Activated naive CD4-positive, alpha-beta T cell treated with anti-CD3 and anti-CD28 coated beads, Interleukin-2, amount 10 ng/mL, durations not matched to agents 7 days and 5 days (primary cell): Measurements from ENCODE around the gene ARHGAP12.

Experiments used
- CTCF ChIA-PET: fragments of 350-600 bp; sonication (Branson Sonifier 250); formaldehyde crosslinking; loops from one replicate; lab custom pipeline; 2021; ENCODE audit warnings: antibody characterized with exemption; lab: Charles Lee
- DNase-seq: peaks from one replicate; pipeline ENCODE4 v3.0.0-alpha.2; 2020
- H3K27ac Mint-ChIP-seq: one replicate; pipeline ENCODE4 v1.8.0; 2021; ENCODE audit warnings: mild to moderate bottlenecking, moderate library complexity, mixed read lengths
- H3K27me3 Mint-ChIP-seq: one replicate; pipeline ENCODE4 v1.8.0; 2021; ENCODE audit warnings: mild to moderate bottlenecking, mixed read lengths
- H3K36me3 Mint-ChIP-seq: one replicate; pipeline ENCODE4 v1.8.0; 2021; ENCODE audit warnings: mixed read lengths
- H3K4me1 Mint-ChIP-seq: one replicate; pipeline ENCODE4 v1.8.0; 2021; ENCODE audit warnings: mixed read lengths
- H3K4me3 Mint-ChIP-seq: one replicate; pipeline ENCODE4 v1.8.0; 2021; ENCODE audit warnings: mild to moderate bottlenecking, moderate library complexity, mixed read lengths
- H3K9me3 Mint-ChIP-seq: one replicate; pipeline ENCODE4 v1.8.0; 2021; ENCODE audit warnings: mixed read lengths

The ARHGAP12 gene

DNA sequence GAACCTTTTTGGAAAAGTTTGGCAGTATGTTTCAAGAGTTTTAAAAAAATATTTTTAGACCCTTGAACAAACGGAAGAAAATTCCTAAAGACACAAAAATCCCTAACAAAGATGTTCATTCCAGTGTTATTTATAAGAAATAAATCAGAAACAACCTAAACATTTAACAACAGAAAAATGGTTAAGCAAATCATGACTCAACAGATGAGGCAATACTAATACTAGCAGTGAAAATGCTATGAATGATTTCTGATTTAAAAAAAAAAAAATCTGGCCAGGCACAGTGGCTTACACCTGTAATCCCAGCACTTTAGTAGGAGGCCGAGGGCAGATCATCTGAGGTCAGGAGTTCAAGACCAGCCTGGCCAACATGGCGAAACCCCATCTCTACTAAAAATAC lies 61.0 kb downstream of the ARHGAP12 start:
- Mint-ChIP-seq H3K27me3 (no peaks in the 10 kb centered on the region), H3K36me3 (no peaks in the 10 kb centered on the region)

DNA sequence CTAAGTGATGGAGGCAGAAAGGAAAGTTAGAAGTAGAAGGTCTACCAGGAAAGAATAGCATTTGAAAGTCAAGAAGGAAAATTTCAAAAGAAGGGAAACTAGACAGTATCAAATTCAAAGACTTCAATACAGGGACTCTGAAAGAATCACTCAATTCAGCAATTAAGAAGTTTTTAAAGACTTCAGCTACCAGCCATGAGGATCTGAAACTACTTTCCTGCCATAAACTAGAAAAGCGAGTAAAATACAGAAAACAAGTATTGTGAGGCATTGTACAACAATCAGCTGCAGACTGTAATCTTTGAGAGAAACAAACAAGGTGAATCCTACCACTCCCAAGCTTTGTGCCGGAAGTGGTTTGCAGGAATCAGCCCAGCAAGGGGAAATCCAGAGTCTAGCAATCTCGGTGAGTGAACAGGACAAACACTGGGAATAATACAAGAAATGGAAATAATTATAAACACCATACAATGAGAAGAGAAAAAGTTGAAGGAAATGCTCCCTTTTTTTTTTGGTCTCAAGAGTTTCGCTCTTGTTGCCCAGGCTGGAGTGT lies 62.4 kb downstream of the ARHGAP12 start:
- Mint-ChIP-seq H3K4me3 (no peak overlapping the region), H3K4me1 (peaks cover 2% of the 10 kb centered on the region), H3K9me3 (no peaks in the 10 kb centered on the region), H3K36me3 (no peaks in the 10 kb centered on the region), H3K27me3 (no peaks in the 10 kb centered on the region), H3K27ac (no peak overlapping the region)
- DNase-seq, result no peak
- CTCF ChIA-PET, result no interaction called here

More for the DNA sequence above, 61.0 kb downstream of the ARHGAP12 start:
- Mint-ChIP-seq H3K27ac (no peak overlapping the region), H3K9me3 (no peaks in the 10 kb centered on the region), H3K4me1 (peaks cover 2% of the 10 kb centered on the region), H3K4me3 (no peak overlapping the region)
- CTCF ChIA-PET, result no interaction called here
- DNase-seq, result no peak

DNA sequence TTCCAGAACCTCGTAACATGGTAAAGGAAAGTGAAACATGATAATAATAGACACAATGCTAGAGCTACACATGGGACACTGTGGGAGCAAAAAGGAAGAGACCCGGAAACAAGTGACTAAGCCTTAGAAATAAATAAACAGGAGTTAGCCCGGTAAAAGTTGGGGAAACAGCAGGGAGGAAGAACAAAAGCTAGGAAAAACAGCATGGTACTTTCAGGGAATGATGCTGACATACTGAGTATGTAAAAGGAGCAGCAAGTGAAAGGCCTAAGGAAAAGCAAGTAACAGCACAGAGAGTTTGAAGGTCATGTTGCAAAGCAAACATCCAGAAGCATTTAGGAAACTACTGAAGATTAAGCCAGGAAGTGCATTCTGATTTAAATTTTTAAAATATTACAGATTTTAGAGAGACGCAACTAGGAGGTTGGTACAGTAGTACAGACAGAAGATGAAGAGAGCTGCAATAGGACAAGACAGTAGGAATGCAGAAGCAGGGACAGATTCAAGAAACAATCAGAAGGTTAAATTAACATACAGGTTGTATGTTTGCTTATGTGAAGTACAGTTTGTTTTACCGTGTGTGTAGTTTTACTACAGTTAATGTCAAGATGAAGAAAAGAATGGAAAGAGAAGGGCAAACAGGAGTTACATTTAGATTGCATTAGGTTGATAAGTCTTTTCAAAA lies 63.7 kb downstream of the ARHGAP12 start:
- peaks cover 2% of the 10 kb centered on the region for H3K4me1 Mint-ChIP-seq
- H3K36me3 Mint-ChIP-seq, result peaks cover 4% of the 10 kb centered on the region
- no peak overlapping the region for H3K27ac Mint-ChIP-seq
- no peak for DNase-seq
- no peaks in the 10 kb centered on the region for H3K27me3 Mint-ChIP-seq
- no peaks in the 10 kb centered on the region for H3K9me3 Mint-ChIP-seq
- CTCF ChIA-PET, result interaction anchor here (1.2 kb wide), 1 partner anchor 141 kb away, joined by 3 read pairs; no protein-coding TSS in a partner anchor
- H3K4me3 Mint-ChIP-seq, result no peak overlapping the region

DNA sequence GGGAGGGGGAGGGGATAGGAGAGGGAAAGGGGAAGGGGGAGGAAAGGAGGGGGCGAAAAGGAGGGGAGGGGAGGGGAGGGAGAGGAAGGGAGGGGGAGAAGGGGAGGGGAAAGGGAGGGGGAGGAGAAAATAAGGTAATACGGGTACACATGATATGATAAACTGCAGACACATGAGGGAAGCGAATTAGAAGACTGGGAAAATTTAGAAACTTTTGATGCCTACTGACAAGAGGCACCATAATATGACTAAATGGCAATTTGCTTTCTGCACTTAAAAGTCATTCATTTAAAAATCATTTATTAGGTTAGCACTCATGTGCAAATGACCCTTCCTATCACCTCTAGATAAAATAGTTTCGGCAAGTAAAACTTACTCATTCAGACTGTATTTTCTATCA lies 73.6 kb downstream of the ARHGAP12 start:
- H3K9me3 Mint-ChIP-seq, result no peaks in the 10 kb centered on the region
- no peak overlapping the region for H3K4me3 Mint-ChIP-seq
- H3K27ac Mint-ChIP-seq, result no peak overlapping the region
- peaks cover 15% of the 10 kb centered on the region for H3K36me3 Mint-ChIP-seq
- no peak for DNase-seq
- H3K27me3 Mint-ChIP-seq, result no peaks in the 10 kb centered on the region
- CTCF ChIA-PET, result no interaction called here
- peaks cover 7% of the 10 kb centered on the region for H3K4me1 Mint-ChIP-seq

DNA sequence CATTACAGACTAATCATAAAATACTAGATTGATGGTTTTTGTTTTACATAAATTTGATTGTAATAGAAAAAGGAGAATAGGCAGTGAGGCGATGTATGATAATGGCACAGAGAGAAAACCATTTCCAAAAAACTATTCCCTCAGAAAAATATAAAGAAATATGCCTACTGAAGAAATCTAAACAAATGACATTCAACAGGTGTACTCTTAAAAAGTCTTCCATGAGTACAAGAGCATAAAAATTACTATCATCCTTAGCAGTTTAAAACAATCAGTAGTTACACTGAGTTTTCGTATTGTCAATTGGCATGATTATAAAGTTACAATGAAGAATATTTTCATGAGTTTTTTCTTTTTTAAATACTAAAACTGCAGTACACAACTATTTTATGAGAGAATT lies 75.0 kb downstream of the ARHGAP12 start:
- Mint-ChIP-seq H3K36me3 (peaks cover 10% of the 10 kb centered on the region), H3K4me3 (no peak overlapping the region), H3K4me1 (peaks cover 7% of the 10 kb centered on the region), H3K27me3 (no peaks in the 10 kb centered on the region), H3K27ac (no peak overlapping the region), H3K9me3 (no peaks in the 10 kb centered on the region)
- no peak for DNase-seq
- CTCF ChIA-PET, result no interaction called here

DNA sequence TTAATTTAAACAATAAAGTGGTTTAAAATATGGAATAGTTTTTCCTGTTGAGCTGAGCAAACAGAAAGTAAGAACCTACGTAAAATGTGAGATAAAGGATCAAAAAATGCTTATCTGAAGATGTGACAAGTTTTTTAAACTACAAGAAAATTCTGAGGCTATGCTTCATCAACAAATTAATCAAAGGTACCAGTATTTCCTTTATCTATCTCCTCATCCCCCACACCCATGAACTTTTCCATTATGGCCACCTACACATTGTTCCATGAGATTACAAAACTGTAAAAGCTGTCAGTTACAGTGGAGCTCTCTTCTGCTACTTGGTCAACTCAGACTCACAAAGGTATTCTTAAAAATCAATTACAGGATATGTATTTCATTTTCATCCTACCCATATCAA lies 77.4 kb downstream of the ARHGAP12 start:
- H3K4me1 Mint-ChIP-seq, result peaks cover 2% of the 10 kb centered on the region
- DNase-seq, result no peak
- H3K4me3 Mint-ChIP-seq, result no peak overlapping the region
- H3K27ac Mint-ChIP-seq, result no peak overlapping the region
- H3K36me3 Mint-ChIP-seq, result peaks cover 4% of the 10 kb centered on the region
- CTCF ChIA-PET, result interaction anchor here (0.6 to 2.0 kb wide), 2 partner anchors 11 to 1180 kb away, joined by 3 to 5 read pairs; no protein-coding TSS in a partner anchor
- H3K9me3 Mint-ChIP-seq, result no peaks in the 10 kb centered on the region
- H3K27me3 Mint-ChIP-seq, result no peaks in the 10 kb centered on the region

DNA sequence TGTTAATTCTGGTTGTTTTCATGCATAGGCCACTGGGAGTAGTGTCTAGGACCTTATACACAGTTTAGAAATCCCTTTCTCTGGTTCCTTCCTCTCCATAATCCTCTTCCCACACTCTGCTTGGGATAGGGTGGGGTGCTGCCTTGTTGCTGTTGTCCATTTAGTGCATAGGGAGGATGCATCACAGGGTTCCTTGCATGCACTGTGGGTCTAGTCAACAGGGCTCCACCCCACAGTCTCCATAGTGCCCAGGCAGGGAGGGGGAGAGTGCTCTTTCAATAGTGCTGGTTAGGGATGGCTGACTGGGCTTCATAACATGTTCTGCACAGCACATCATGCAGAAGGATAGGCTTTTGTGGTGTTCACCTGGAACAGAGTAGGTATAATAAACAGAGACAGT lies 81.1 kb downstream of the ARHGAP12 start:
- Mint-ChIP-seq H3K27ac (no peak overlapping the region), H3K27me3 (no peaks in the 10 kb centered on the region), H3K4me3 (no peak overlapping the region), H3K9me3 (no peaks in the 10 kb centered on the region), H3K36me3 (peaks cover 7% of the 10 kb centered on the region), H3K4me1 (peaks cover 2% of the 10 kb centered on the region)
- no peak for DNase-seq
- CTCF ChIA-PET, result no interaction called here

DNA sequence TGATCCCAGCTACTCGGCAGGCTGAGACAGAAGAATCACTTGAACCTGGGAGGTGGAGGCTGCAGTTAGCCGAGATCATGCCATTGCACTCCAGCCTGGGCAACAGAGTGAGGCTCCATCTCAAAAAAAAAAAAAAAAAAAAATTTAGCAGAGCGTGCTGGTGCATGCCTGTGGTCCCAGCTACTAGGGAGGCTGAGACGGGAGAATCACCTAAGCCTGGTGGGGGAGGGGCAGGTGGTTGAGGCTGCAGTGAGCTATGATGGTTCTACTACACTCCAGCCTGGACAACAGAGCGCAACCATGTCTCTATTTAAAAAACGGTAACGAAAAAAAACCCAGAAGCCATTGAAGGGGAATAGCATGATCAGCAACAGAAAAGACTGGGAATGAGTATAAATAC lies 89.9 kb downstream of the ARHGAP12 start:
- H3K4me3 Mint-ChIP-seq, result no peak overlapping the region
- CTCF ChIA-PET, result interaction anchor here (0.7 kb wide), 1 partner anchor 23 kb away, joined by 3 read pairs; no protein-coding TSS in a partner anchor
- no peak for DNase-seq
- no peak overlapping the region for H3K27ac Mint-ChIP-seq
- H3K36me3 Mint-ChIP-seq, result no peaks in the 10 kb centered on the region
- no peaks in the 10 kb centered on the region for H3K4me1 Mint-ChIP-seq
- H3K9me3 Mint-ChIP-seq, result no peaks in the 10 kb centered on the region
- H3K27me3 Mint-ChIP-seq, result no peaks in the 10 kb centered on the region

DNA sequence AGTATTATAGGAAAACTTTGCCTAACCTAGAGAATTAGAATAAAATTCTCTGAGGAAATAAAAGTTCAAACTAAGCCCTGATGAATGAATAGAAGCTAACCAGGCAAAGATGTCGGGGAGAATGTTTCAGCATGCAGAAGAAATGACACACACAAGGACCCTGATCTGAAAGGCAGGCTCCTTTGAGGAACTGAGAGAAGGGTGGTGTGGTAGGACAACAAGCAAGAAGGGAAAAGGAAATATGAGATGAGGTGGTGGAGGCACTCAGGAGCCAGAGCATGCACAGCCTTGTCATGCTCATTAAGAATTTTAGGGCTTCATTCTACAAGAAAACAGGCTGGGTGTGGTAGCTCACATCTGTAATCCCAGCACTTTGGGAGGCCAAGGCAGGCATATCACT lies 90.6 kb downstream of the ARHGAP12 start:
- Mint-ChIP-seq H3K27me3 (no peaks in the 10 kb centered on the region), H3K9me3 (no peaks in the 10 kb centered on the region), H3K4me1 (peaks cover 5% of the 10 kb centered on the region), H3K4me3 (no peak overlapping the region), H3K36me3 (no peaks in the 10 kb centered on the region), H3K27ac (no peak overlapping the region)
- DNase-seq, result no peak
- CTCF ChIA-PET, result no interaction called here

DNA sequence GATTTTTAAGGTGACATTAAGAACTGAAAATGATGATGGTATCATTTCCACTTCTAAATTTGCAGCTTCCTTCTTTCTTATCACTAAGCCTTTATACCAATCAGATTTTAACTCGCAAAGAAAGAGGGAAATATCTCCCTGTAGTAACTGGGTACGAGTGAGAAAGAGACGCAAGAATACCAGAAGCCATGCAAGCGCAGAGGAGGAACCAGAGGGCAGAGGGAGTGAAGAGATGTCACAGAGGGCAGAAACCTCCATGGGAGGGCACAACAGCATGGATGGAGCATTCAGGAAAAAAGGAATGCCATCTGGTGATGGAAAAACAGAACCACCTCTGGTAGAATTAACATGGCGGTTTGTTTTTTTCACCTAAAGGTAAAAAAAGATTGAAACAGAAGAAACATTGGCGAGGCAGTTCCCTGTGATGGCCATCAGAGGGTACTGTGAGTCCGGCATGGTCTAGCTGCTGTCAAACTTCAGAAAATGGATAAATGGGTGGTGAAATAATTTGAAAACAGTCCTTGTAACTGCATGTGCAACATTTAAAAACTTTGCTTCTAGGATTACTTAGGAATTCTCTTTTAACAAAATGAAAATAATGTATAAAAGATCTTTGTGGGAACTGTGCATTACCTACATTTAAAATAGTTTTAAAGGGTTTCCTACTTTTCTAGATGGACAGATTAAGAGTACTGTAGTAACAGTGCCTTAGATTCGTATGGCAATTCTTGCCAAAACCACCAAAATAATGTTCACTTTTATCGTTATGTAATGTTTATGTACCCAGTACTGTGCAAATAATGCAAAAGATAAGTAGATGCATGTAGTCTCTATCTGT lies 91.8 kb downstream of the ARHGAP12 start:
- no peaks in the 10 kb centered on the region for H3K9me3 Mint-ChIP-seq
- peaks cover 8% of the 10 kb centered on the region for H3K4me1 Mint-ChIP-seq
- DNase-seq, result peak; percentile 23
- no peaks in the 10 kb centered on the region for H3K36me3 Mint-ChIP-seq
- no peak overlapping the region for H3K27ac Mint-ChIP-seq
- CTCF ChIA-PET, result interaction anchor here (0.7 to 1.2 kb wide), 2 partner anchors 26 to 197 kb away, joined by 3 read pairs; no protein-coding TSS in a partner anchor
- H3K27me3 Mint-ChIP-seq, result no peaks in the 10 kb centered on the region
- H3K4me3 Mint-ChIP-seq, result no peak overlapping the region

DNA sequence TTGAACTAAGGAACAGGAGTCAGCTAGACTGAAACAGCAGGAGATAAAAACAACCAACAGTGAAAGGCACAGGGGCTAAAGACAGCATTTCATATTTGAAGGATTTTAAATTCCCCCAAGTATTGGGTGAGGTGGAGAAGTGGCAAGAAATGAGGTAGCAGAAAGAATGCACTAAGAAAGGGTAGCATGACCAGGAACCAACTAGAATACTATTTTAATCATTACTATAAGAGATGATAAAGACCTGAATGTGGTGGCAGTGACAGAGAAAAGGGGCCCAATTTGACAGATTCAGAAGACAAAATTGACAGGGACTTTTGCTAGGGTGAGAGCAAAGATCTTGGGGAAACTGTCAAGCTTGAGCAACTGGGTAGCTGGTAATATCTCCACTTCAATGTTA lies 94.9 kb downstream of the ARHGAP12 start:
- DNase-seq, result no peak
- H3K9me3 Mint-ChIP-seq, result no peaks in the 10 kb centered on the region
- CTCF ChIA-PET, result no interaction called here
- peaks cover 8% of the 10 kb centered on the region for H3K4me1 Mint-ChIP-seq
- H3K4me3 Mint-ChIP-seq, result no peak overlapping the region
- no peaks in the 10 kb centered on the region for H3K27me3 Mint-ChIP-seq
- H3K27ac Mint-ChIP-seq, result no peak overlapping the region
- peaks cover 2% of the 10 kb centered on the region for H3K36me3 Mint-ChIP-seq

DNA sequence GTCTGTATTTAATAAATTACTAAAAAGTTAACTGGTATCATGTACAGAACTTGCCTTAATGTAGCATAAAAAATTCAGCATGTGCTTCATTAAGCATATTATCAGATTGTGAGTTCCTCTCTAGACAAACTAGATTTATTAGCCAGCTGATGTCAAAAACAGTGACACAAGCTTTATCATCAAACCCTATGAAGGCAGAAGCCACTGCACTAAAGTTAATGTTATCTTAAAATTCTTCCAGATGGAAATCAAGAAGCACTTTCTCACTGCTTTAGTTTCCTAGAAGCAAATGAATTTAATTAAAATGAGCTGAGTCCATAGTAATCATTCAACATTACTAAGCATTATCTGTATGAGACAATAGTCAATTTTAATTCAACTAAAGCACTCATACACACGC lies 96.4 kb downstream of the ARHGAP12 start:
- CTCF ChIA-PET, result no interaction called here
- no peak for DNase-seq
- H3K36me3 Mint-ChIP-seq, result peaks cover 2% of the 10 kb centered on the region
- no peaks in the 10 kb centered on the region for H3K9me3 Mint-ChIP-seq
- H3K4me3 Mint-ChIP-seq, result no peak overlapping the region
- H3K4me1 Mint-ChIP-seq, result peaks cover 8% of the 10 kb centered on the region
- no peaks in the 10 kb centered on the region for H3K27me3 Mint-ChIP-seq
- no peak overlapping the region for H3K27ac Mint-ChIP-seq

DNA sequence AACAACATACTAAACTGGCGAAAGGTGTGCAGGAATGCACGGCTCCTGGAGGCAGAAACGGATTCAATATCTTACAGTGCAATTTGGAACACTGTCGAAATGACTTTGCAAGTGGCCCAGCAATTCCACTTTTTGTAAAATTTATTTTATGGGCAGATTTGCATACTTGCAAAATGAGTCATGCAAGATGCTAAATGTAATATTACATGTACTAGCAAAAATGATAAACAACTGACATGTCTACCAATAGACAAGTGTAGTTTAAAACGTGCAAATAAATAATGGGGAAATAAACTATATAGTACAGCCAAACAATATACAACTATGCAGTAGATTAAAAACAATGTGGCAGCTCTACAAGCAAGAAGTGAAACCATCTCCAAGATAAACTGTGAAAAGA lies 97.7 kb downstream of the ARHGAP12 start:
- Mint-ChIP-seq H3K36me3 (peaks cover 2% of the 10 kb centered on the region), H3K9me3 (no peaks in the 10 kb centered on the region), H3K27ac (no peak overlapping the region), H3K4me1 (peaks cover 8% of the 10 kb centered on the region), H3K4me3 (no peak overlapping the region), H3K27me3 (no peaks in the 10 kb centered on the region)
- DNase-seq, result no peak
- CTCF ChIA-PET, result no interaction called here

DNA sequence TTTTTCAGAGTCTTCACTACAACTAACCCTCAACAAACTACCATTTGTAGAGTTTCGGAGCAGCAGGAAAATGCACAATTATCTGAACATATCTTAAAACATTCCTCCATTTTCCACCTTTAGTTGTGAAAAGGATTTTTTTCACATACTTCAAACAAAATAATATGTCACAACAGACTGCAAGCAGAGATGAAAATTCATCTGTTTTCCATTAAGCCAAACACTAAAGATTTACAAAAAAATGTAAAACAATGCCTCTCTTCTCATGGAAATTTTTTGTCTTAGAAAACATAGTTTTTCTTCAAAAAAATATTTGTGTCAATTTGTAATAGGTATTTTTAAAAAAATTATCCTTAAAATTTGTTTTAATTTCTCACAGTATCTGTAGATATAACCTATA lies 98.9 kb downstream of the ARHGAP12 start:
- Mint-ChIP-seq H3K27ac (no peak overlapping the region), H3K4me1 (peaks cover 8% of the 10 kb centered on the region), H3K27me3 (no peaks in the 10 kb centered on the region), H3K4me3 (no peak overlapping the region), H3K36me3 (peaks cover 2% of the 10 kb centered on the region), H3K9me3 (no peaks in the 10 kb centered on the region)
- CTCF ChIA-PET, result no interaction called here
- no peak for DNase-seq
